ENCODE measurements around the gene RGS5. TPM values are rescaled to one million over a fixed set of nuclear protein-coding genes. Genes with fewer than 3 reads are reported as not detected.

Gene RGS5
- total and polyA plus RNA-seq, 2 experiments from 2014 or later = 23.4 to 48.3 TPM

GRCh38 chr1:163130225-163130856 lies 72.4 kb downstream of the RGS5 start:
- H3F3A ChIP-seq (replicated peaks; ENCODE audit: low read depth) = no peaks in the 10 kb centered on the region
- no peak overlapping the region for H3K4me3 Mint-ChIP-seq
- no peak overlapping the region for H3K4me3 ChIP-seq
- peak overlapping the region; percentile 18; the same call in 1 of the 2 replicates for H3K27ac Mint-ChIP-seq
- ATAC-seq (no peak), DNase-seq (ENCODE audit: low spot score) (no peak)
- H3K79me2 ChIP-seq (replicated peaks; ENCODE audit: insufficient read depth) = no peaks in the 10 kb centered on the region
- H3K9me3 Mint-ChIP-seq = no peaks in the 10 kb centered on the region; the same call in 2 of the 3 replicates
- no peak overlapping the region for H3K27ac ChIP-seq (ENCODE audit: low read depth)
- H3K27me3 Mint-ChIP-seq (ENCODE audit: insufficient read depth, low read depth, poor library complexity) = peaks cover 2% of the 10 kb centered on the region
- H3K27me3 ChIP-seq (ENCODE audit: insufficient read depth) = no peaks in the 10 kb centered on the region
- peaks cover 6% of the 10 kb centered on the region; the same call in 1 of the 2 replicates for H3K4me1 ChIP-seq (ENCODE audit: insufficient read depth)
- TF ChIP-seq NANOG (IDR thresholded peaks at IDR 0.05; ENCODE audit: borderline replicate concordance) = no peak
- TF ChIP-seq ZNF114 (CRISPR knock-in tag; IDR thresholded peaks at IDR 0.05) = no peak
- no peak for TF ChIP-seq REST (IDR thresholded peaks at IDR 0.05; ENCODE audit: unreplicated experiment)
- TF ChIP-seq POLR2AphosphoS5 (IDR thresholded peaks at IDR 0.05; ENCODE audit: low read depth) = no peak
- no peak for TF ChIP-seq EZH2phosphoT487 (IDR thresholded peaks at IDR 0.05; ENCODE audit: unreplicated experiment)
- no peak for TF ChIP-seq ZNF462 (CRISPR knock-in tag; IDR thresholded peaks at IDR 0.05)
- TF ChIP-seq ETS1 (IDR thresholded peaks at IDR 0.05) = no peak
- no peak for TF ChIP-seq STAT1 (IDR thresholded peaks at IDR 0.05; ENCODE audit: unreplicated experiment)
- TF ChIP-seq EZH2 (IDR thresholded peaks at IDR 0.05; ENCODE audit: low read depth, unreplicated experiment) = no peak
- no peak for TF ChIP-seq CTCF (conservative IDR thresholded peaks at IDR 0.05; ENCODE audit: low read depth in 2 of 2)
- no peak for TF ChIP-seq ZNF331 (CRISPR knock-in tag; IDR thresholded peaks at IDR 0.05; ENCODE audit: low read depth)
- TF ChIP-seq CREB1 (CRISPR knock-in tag; IDR thresholded peaks at IDR 0.05; ENCODE audit: low read depth) = no peak
- no peak for TF ChIP-seq JUNB (IDR thresholded peaks at IDR 0.05; ENCODE audit: unreplicated experiment)
- no peaks in the 10 kb centered on the region for H4K20me1 ChIP-seq (replicated peaks; ENCODE audit: insufficient read depth)
- peak overlapping the region; percentile 40; the same call in 1 of the 2 replicates for H2AFZ ChIP-seq
- H3K9me2 ChIP-seq (ENCODE audit: insufficient read depth) = peaks cover 10% of the 10 kb centered on the region; the same call in 1 of the 2 replicates
- peaks cover 5% of the 10 kb centered on the region; the same call in 1 of the 3 replicates for H3K36me3 Mint-ChIP-seq (ENCODE audit: low read depth)
- H3K4me2 ChIP-seq = no peak overlapping the region
- H3K36me3 ChIP-seq (ENCODE audit: insufficient read depth) = no peaks in the 10 kb centered on the region
- H3K4me1 Mint-ChIP-seq = peaks cover 8% of the 10 kb centered on the region
